GM18508 (cell line): ENCODE results near the gene CNOT6L.
"Not testable (repeated sequence)": the region's sequence is repeated elsewhere in the genome, so short reads cannot be mapped to it uniquely, and the experiment has no call there.

Source experiments
- ATAC-seq: cut with Tn5 transposase; IDR thresholded peaks from one replicate; pipeline ENCODE4 v1.9.1; 2021; ENCODE audit warnings: moderate number of reproducible peaks; ENCODE audit not compliant: insufficient read depth, unreplicated experiment

CNOT6L gene

DNA sequence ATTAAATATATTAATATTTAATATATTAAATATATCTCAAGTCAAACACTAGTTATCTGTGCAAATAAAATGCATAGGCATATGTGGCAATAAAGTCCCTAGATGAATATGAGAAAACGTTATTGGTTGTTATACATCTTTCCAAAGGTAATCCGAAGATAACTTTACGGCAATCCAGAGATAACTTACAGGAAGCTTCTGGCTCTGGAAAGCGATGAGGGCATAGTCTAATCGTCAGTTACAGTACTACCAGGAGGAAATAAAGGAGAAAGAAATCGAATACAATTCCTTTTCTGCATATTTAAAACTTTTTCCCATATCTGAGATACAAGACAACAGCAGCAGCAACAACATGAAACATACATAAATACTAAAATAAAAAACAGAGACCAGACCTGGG, 35.3 kb downstream of the CNOT6L start:
- ATAC-seq: no peak

GRCh38 chr4:77782102-77782835, 36.9 kb downstream of the CNOT6L start:
- no peak for ATAC-seq

- not testable (repeated sequence) for ATAC-seq
Measured at GRCh38 chr4:77780762-77781161, 38.4 kb downstream of the CNOT6L start.

GRCh38 chr4:77777135-77777807, 41.9 kb downstream of the CNOT6L start:
- ATAC-seq: no peak

GRCh38 chr4:77776182-77777134, 42.7 kb downstream of the CNOT6L start:
- no peak for ATAC-seq

DNA sequence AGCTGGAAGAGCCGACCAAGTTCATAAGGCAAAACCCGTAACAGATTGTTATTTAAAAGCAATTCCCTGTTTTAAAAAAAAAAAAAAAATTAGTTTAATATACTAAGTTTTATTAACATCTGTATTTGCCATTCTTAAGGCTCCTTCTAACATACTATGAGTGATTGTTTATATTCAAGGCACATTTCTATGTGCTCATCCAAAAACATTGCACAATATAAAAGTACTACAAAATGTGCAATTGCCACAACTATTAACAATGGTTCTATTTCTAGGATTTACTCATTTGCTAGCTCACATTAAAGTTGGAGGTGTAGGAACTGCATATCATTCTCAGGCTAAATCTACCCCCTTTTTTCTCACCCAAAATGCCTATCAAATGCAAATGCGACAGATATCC, 46.1 kb downstream of the CNOT6L start:
- ATAC-seq: no peak

DNA sequence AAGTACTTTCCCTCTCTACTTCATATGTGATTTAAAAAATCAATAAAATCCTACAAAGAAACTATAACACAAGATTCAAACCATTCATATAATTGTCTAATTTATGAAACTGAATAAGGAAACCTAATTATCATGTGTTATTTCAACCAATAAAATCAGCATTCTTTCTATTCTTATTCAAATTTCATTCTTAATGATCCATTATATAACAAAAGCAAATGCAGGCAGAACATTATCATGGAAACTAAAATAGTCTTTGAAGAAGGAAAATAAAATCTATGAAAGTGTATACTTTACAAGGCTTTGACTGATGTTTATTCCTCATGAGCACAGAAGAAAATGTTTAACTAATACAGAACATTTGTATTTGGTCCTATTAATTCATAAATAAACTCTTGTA, 47.6 kb downstream of the CNOT6L start:
- ATAC-seq: no peak

DNA sequence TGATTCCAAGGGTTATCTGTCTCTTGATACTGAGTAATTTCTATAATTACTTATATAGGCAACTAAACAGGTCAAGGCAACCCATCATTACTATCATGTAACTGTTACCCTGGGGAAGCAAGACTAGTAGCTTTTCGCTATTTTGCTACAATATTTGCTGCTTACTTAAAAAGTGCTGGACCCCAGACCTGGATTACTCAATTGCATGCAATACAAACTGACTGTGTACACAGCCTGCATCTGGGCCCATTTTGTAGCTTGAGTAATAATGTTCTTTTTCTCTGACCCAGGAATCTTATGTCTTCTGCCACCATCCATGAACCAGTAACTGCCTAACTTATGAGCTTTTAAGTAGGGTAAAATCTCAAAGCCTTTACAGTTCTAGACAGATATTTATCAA, 53.4 kb downstream of the CNOT6L start:
- no peak for ATAC-seq

GRCh38 chr4:77762531-77762930, 56.6 kb downstream of the CNOT6L start:
- ATAC-seq: no peak

DNA sequence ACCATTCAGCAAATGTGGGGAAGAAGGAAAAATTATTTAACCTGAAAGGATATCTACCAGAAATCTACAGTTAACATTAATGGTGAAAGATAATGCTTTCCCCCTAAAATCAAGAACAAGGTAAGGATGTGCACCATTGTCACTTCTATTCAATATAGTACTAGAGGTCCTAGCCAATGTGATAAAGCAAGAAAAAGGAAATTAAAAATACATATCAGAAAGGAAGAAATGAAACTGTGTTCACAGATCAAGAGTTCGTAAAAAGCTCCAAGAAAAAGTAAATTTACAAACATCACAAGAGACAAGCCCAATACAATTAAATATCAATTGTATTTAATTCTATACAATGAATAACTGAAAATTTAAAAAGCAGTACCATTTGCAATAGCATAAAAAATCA, 57.6 kb downstream of the CNOT6L start:
- no peak for ATAC-seq

- no peak for ATAC-seq
Measured at GRCh38 chr4:77758804-77759203, 60.4 kb downstream of the CNOT6L start.

GRCh38 chr4:77751764-77752163, 67.4 kb downstream of the CNOT6L start:
- no peak for ATAC-seq

- ATAC-seq: no peak
Measured at GRCh38 chr4:77745792-77746191, 73.4 kb downstream of the CNOT6L start.

DNA sequence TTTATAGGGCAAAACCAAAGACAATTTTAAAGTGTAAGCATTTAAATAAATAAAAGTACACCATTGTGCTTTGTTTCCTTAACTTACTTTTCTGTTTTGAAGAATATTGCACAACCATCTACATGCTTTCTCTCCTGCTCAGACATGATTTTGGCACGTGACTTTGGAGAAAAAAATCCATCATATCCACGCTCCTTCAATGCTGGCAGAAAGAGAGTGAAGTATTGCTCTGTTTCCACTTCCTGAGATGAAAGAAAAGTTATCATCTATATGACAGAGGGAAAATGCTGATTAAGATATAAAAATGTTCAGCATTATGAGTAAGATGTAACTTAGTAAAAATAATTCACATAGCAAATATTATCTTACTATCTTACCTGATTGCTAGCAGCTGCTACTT, 77.1 kb downstream of the CNOT6L start:
- no peak for ATAC-seq

DNA sequence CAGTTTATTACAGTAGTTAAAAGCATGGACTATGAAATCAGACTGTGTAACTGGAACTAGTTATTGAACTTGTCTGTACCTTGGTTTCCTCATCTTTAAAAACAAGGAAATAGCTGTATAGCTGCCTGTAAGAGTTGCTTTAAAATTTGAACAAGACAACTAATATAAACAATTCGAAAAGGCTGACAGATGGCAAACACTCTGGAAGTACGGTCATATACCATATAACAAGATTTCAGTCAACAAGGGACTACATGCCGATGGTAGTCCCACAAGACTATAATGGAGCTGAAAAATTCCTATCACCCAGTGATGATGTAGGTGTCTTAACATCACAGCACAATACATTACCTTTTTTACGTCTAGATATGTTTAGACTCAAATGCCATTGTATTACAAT, 78.7 kb downstream of the CNOT6L start:
- ATAC-seq: no peak

- ATAC-seq: peak; percentile 81
Measured at GRCh38 chr4:77734928-77735327, 84.2 kb downstream of the CNOT6L start.

DNA sequence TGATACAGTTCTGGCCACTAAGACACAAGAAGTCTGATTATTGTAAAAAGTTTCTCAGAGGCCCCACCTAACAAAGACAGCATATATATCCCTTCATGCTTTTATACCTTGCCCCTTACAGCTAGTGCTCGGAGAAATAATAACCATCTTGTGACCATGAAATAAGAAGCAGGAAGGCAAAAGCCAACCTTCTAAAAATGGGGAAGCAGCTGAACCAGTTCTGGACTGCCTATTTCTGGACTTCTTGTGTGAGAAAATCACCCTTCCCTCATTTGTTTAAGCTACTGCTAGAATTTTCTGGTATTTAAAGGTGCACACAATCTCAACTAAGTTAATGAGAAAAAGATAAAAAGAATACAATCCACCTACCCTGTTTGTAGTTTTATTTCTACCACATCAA, 87.5 kb downstream of the CNOT6L start:
- ATAC-seq: no peak

- ATAC-seq: no peak
Measured at GRCh38 chr4:77728420-77728819, 90.7 kb downstream of the CNOT6L start.

DNA sequence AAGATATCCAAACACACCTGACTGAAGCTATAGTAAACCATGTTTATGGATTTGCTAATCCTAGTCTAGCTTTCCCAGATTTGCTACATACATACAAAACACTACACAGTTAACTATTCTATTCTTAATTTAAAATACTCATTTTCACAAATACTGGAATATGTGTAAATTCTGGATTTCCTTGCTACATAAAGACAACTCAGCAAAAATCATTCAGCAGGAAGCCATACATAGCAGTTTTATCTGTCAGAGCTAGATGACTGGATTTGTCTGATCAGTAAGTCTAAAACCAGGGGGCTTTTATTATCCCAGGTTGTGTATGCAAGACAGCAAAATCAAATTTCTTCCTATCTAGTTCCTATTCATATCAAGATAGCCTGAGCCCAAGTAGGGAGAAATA, 98.1 kb downstream of the CNOT6L start:
- ATAC-seq: no peak

- not testable (repeated sequence) for ATAC-seq
Measured at GRCh38 chr4:77718500-77718899, 100.7 kb downstream of the CNOT6L start.
